ENCODE data around the gene ARMC8.
"Not testable (repeated sequence)": the region's sequence is repeated elsewhere in the genome, so short reads cannot be mapped to it uniquely, and the experiment has no call there.

The ARMC8 gene

GRCh38 chr3:138187296-138188012, at the start of gene ARMC8:
Gene ARMC8 (plus strand): TSS chr3:138187301. CDS start chr3:138187555, 254 bp downstream.
- no peak for DNase-seq (ENCODE audit: low read depth)

- no peak for DNase-seq (ENCODE audit: low read depth)
These were observed 49.2 kb upstream of the ARMC8 start for GRCh38 chr3:138137861-138138260.

GRCh38 chr3:138139691-138140090, 47.4 kb upstream of the ARMC8 start:
- DNase-seq (ENCODE audit: low read depth): no peak

GRCh38 chr3:138140940-138141339, 46.2 kb upstream of the ARMC8 start:
- no peak for DNase-seq (ENCODE audit: low read depth)

- not testable (repeated sequence) for DNase-seq (ENCODE audit: low read depth)
These were observed 44.9 kb upstream of the ARMC8 start for GRCh38 chr3:138142181-138142580.

- DNase-seq (ENCODE audit: low read depth): no peak
These were observed 38.6 kb upstream of the ARMC8 start for GRCh38 chr3:138148503-138148902.

- DNase-seq (ENCODE audit: low read depth): no peak
These were observed 32.6 kb upstream of the ARMC8 start for GRCh38 chr3:138154534-138154933.

- DNase-seq (ENCODE audit: low read depth): no peak
These were observed 29.4 kb upstream of the ARMC8 start for GRCh38 chr3:138157743-138158142.

GRCh38 chr3:138165061-138165460, 22.0 kb upstream of the ARMC8 start:
- no peak for DNase-seq (ENCODE audit: low read depth)

- no peak for DNase-seq (ENCODE audit: low read depth)
These were observed 14.5 kb upstream of the ARMC8 start for GRCh38 chr3:138172625-138173024.

GRCh38 chr3:138173769-138174420, 13.2 kb upstream of the ARMC8 start:
- DNase-seq (ENCODE audit: low read depth): no peak

GRCh38 chr3:138174421-138175131, 12.5 kb upstream of the ARMC8 start, which contains the start of gene DBR1:
Gene DBR1 (minus strand): TSS chr3:138174921. CDS start chr3:138174795, 126 bp downstream.
- peak; percentile 59 for DNase-seq (ENCODE audit: low read depth)

GRCh38 chr3:138180375-138181029, 6.6 kb upstream of the ARMC8 start:
- DNase-seq (ENCODE audit: low read depth): peak; percentile 32

- DNase-seq (ENCODE audit: low read depth): no peak
These were observed 2.1 kb upstream of the ARMC8 start for GRCh38 chr3:138184994-138185393.

- DNase-seq (ENCODE audit: low read depth): no peak
These were observed 880 bp upstream of the ARMC8 start for GRCh38 chr3:138186221-138186620.

- peak; percentile 79 for DNase-seq (ENCODE audit: low read depth)
These were observed 252 bp upstream of the ARMC8 start for GRCh38 chr3:138186803-138187295.

GRCh38 chr3:138188013-138188730, 1.1 kb downstream of the ARMC8 start:
- peak; percentile 50 for DNase-seq (ENCODE audit: low read depth)

- DNase-seq (ENCODE audit: low read depth): no peak
These were observed 8.4 kb downstream of the ARMC8 start for GRCh38 chr3:138195481-138195880.

GRCh38 chr3:138196023-138196422, 8.9 kb downstream of the ARMC8 start:
- DNase-seq (ENCODE audit: low read depth): no peak

GRCh38 chr3:138197058-138197457, 10.0 kb downstream of the ARMC8 start:
- no peak for DNase-seq (ENCODE audit: low read depth)

- DNase-seq (ENCODE audit: low read depth): no peak
These were observed 10.4 kb downstream of the ARMC8 start for GRCh38 chr3:138197524-138197923.

GRCh38 chr3:138199851-138200250, 12.8 kb downstream of the ARMC8 start:
- no peak for DNase-seq (ENCODE audit: low read depth)

Data from fibroblast of the conjunctiva (primary cell).